ENCODE results near the gene RHO.
"Not testable (repeated sequence)": the region's sequence is repeated elsewhere in the genome, so short reads cannot be mapped to it uniquely, and the experiment has no call there.

The RHO gene

GRCh38 chr3:129500334-129500658, 28.1 kb upstream of the RHO start:
- DNase-seq, result no peak

DNA sequence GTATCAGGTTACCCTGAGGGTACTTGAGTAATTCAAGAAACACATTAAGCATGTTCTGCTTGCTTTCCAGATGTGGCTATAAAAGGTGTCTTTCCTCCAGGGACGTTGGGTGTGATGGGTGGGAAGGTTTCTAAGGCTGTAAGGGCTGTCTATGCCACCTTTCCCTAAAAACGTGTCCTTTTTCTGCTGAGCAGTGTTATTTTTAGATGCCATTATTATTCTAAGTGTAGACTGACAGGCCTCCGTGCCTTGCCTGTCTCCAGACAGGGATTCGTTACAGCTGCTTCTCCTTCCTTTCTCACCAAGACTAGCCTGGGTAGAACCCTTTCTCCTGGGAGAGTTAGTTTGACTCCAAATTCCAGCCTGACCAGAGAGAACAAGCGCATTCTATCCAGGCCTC, 26.8 kb upstream of the RHO start:
- DNase-seq, result no peak

DNA sequence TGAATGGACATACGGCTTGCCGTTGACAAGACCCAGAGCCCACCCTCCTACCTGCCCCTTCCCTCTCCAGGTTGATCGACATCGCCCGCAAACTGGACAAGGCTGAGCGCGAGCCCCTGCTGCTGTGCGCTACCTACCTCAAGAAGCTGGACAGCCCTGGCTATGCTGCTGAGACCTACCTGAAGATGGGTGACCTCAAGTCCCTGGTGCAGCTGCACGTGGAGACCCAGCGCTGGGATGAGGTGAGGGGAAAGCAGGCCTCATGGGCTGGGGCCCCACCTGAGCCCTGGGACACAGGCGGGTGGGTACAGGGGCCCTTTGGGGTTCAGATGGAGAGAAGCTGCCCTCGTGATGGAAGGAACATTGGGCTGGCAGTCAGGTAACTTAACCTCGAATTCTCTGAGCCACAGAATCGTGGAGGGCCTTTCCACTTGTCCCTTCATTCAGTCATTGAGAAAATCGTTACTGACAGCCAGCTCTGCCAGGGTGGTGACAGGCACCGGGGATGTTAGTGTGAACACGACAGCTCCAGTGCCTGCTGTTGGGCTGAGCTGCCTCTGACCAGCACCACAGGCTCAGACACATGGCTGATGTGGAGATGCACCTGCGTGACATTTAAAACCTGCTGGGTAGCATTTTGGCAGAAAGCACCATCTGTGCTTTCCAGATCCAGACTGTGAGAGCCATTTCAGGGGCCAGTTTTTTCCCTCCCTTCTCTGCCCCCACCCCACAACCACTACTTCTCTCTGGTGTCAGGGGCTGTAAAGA, 25.6 kb upstream of the RHO start:
- DNase-seq, result no peak

DNA sequence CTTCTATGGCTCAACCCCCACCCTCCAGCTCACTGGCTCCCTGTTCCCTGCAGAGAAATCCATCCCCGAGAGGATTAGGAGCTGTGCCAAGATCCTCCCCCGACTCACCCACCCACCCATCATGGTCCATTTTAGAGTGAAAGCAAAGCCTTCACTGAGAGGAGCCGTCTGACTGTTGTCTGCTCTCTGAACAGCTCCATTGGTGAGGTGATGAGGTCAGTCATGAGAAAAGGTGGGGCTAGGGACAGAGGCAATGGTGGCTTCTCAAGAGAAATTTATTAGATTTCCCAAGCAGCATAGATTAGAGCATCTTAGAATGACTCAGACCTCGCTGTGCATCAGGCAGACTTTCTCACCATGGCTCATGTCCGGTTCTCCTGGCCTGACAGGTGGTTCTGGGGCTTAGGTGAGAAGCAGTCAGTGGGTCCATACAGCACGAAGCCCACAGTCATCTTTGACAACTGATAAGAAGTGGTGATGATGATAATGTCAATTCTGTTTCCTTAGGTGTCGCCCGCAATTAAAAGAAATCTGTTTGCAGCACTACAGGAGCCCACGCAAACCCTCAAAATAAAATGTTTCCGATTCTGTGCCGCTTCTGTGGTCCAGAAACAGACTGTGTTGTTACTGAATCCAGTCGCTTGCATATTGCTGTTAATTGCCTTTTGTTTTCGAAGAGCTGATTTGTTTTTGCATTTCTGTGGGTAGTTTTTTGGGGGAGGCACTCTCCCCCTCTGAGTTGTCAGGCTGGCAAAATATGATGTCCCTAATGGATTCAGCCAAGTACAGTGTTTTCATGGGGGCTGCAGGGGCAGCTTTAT, 24.8 kb upstream of the RHO start:
- no peak for DNase-seq

DNA sequence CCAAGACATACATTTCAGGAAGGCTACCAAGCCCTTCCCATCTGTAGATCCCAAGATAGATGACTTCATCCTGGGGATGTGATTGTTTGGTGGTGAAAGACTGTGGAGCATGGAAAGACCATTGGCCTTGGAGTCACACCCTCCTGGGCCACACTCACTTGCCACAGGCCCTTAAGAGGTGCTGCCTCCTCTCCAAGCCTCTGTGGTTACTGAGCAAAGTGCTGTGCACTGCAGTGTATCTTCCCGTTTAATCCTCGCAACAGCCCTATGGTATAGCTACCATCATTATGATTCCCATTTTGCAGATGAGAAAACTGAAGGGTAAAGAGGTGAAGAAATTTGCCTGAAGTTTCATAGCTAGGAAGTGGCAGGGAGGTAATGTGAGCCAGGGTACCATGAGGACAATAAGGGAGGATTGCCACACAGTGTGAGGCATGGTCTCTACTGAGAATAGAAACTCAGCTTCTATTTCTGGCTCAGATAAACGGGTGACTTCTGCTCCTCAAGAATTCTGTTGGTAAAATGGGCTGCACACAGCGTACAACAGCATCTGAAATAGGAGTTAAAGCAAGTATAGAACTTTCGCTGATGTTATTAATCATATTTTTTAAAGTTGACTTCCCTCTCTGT, 23.9 kb upstream of the RHO start:
- DNase-seq, result no peak

GRCh38 chr3:129505341-129505740, 23.1 kb upstream of the RHO start:
- DNase-seq, result no peak

GRCh38 chr3:129506231-129506742, 22.2 kb upstream of the RHO start:
- DNase-seq, result no peak

- DNase-seq, result no peak
Measured at GRCh38 chr3:129507181-129507831, 21.1 kb upstream of the RHO start.

DNA sequence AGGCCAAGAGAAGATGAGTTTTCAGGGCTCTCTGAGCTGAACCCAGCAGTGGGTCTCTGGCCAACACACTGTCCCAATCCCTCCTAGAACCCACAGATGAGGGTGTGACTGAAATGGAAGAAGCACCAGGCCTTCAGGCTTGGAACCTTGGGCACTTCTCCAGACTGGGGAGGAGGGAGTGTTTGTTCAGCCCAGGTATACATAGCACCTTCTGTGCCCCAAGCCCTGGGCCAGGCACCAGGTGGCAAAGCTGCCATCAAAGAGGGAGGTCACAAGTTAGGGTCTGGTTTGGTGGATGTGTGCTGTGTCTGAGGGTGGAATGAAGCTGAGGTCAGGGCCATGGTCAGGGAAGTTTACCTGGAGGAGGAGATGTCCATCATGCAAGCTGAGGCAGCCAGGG, 15.8 kb upstream of the RHO start:
- no peak for DNase-seq

DNA sequence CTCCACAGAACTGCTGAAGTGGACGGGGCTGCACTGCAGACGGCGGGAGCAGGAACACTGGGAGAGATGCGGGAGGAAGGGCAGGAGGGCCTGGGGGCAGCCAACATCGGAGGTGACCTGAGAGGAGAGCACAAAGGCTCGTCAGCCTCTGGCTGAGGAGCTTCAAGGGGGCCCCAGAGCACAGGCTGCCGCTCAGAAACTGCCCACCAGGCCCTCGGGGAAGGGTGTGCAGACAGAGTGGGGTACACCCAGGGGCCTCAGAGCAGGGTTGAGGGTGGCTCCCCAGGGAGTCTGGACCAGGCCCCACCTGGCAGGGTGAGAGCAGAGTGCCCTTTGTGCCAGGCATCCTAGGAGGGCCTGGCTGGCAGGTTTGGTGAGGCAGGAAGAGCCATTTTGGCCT, 14.7 kb upstream of the RHO start:
- no peak for DNase-seq

GRCh38 chr3:129514110-129514509, 14.3 kb upstream of the RHO start:
- no peak for DNase-seq

DNA sequence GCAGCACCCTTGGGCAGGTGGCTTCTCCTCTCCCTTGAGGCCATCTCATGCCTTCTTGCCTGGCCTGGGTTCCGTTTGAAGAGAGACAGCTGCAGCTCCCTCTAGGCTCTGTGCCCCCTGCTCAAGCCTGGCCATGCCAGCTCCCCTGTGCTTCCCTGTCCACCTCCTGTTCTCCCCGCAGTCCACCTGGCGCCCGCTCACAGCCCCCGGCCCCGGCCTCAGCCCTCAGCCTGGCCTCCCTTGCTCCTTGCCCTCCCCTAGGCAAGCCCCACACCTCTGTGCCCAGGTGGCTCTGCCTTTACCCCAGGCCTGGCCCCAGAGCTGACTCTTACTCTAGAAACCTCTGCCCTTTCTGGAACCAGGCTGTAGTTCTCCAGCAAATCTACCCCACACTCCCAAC, 13.9 kb upstream of the RHO start:
- DNase-seq, result no peak

- not testable (repeated sequence) for DNase-seq
Measured at GRCh38 chr3:129515108-129515820, 13.2 kb upstream of the RHO start.

DNA sequence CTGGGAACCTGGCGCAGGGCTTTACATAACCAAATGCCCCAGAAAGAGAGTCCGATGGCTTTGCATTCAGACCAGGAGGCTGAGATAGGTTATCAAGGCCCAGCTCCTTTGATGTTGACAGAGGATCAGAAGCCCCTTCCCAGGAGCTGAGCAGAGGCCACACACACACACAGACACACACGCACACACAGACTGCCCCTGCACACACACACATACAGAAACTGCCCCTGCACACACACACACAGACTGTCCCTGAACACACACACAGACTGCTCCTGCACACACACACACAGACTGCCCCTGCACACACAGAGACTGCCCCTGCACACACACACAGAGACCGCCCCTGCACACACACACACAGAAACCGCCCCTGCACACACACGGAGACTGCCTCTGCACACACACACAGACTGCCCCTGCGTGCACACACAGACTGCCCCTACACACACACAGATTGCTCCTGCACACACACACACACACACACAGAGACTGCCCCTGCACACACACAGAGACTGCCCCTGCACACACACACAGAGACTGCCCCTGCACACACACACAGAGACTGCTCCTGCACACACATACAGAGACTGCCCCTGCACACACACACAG, 12.5 kb upstream of the RHO start:
- not testable (repeated sequence) for DNase-seq

GRCh38 chr3:129517516-129517915, 10.9 kb upstream of the RHO start:
- no peak for DNase-seq

DNA sequence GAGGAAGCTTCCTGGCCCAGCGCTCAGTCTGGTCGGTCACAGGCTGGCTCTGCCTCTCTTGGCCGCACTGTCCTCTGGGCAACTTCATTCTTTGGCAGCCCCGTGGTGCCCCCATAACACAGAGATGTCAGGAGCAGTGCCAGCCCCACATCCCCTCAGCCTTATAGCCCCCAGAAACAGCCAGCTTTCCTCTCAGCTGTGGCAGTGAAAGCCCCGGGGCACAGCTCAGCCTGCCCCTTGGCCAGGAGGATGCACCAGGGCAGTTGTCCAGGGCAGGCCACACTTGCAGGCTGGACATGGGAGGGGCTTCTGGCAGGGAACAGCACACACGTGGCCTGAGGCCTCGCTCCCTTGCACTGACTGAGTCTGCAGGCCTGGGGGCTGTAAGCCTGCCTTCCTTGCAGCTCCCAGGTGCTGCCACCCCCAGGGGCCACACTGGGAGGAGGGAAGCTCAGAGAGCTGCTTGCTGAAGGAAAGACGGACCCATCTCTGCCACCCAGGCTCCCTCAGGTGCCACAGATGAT, 10.3 kb upstream of the RHO start:
- no peak for DNase-seq

DNA sequence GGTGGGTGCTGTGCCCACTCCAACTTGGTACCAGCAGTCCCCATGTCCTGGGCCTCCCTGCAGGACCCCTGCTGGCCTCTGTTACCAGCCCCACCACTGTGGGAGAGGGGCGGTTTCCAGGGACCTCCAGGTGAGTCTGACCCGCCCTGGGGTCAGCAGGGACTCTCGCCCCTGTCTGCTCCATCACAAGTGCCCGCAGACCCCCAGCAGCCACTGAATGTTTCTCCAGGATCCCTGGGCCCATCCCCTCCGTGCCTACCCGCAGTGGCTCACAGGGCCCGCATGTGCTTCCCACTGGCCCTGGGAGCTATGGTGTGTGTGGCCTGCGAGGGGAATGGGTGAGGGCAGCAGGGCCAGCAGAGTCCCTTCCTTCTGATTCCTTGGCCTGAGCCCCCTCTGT, 9.9 kb upstream of the RHO start:
- DNase-seq, result no peak

DNA sequence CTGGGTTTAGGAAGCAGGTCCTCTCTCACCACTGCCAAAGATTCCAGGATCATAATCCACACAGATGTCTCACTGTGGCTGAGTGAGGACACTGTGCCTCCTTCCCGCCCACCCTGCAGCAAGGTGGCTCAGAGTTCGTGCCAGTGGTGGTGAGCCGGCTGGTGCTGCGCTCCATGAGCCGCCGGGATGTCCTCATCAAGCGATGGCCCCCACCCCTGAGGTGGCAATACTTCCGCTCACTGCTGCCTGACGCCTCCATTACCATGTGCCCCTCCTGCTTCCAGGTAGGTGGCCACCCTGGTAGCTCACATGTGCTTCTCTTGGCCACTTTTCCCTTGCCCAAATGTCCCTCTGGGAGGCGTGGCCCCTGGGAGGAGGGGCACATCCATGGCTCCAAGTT, 9.0 kb upstream of the RHO start:
- DNase-seq, result no peak

DNA sequence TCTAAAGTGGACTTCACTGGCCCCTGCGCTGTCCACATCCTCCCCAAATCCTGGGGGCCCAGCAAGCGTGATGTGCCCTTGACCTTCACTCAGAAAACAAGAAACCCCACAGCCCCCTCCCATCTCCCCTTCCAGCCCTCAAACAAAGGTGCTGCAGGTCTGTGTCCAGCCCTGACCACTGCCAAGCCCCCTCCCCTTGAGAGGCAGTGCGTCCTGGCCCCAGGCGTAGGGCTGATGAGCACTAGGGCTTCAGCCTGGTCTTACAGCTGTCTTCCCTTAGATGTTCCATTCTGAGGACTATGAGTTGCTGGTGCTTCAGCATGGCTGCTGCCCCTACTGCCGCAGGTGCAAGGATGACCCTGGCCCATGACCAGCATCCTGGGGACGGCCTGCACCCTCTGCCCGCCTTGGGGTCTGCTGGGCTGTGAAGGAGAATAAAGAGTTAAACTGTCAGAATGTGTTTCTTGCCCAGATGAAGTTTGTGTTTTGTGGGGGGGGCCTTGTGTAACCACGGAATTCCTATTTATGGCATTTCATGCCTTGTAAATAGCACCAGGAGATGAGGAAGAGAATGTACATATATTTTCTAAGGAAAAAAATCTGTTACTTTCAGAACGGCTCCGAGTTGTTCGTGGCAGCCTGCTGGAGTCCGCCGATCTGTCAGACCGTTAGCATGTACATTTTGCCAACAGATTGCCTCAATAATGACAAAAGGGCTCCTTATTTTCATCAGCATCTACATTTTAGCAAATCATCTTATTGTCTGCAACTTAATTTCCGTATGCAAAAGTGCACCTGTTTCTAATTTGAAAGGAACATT, 8.3 kb upstream of the RHO start:
- DNase-seq, result no peak

GRCh38 chr3:129520960-129521359, 7.5 kb upstream of the RHO start:
- no peak for DNase-seq

GRCh38 chr3:129521611-129522010, 6.8 kb upstream of the RHO start:
- DNase-seq, result no peak
